Transverse colon (tissue), 3 donors: ENCODE measurements around the gene STEAP1B.

Experiments
- EP300 ChIP-seq: sonication (generic); formaldehyde crosslinking; IDR thresholded peaks from one replicate; pipeline ENCODE4 v1.6.1; 2017; ENCODE audit warnings: antibody characterized with exemption, low read depth
- POLR2A ChIP-seq: fragments of 450-650 bp; IDR thresholded peaks from one replicate; pipeline ENCODE4 v1.6.1; 2016; ENCODE audit warnings: antibody characterized with exemption, mild to moderate bottlenecking, moderate library complexity
- TF ChIP-seq, protein P1 (sequence below), 5 experiments: fragments of 200-600 bp in 3 of 5; fragments of 450-650 bp in 2 of 5; sonication (generic) in 3 of 5; IDR thresholded peaks; 1 replicate in 2 of 5; 2 replicates in 3 of 5; pipeline ENCODE4 v1.5.1; 2016 to 2017; ENCODE audit warnings: antibody characterized with exemption in 5 of 5, inconsistent platforms in 3 of 5, mild to moderate bottlenecking in 2 of 5, moderate library complexity in 1 of 5

DNA sequence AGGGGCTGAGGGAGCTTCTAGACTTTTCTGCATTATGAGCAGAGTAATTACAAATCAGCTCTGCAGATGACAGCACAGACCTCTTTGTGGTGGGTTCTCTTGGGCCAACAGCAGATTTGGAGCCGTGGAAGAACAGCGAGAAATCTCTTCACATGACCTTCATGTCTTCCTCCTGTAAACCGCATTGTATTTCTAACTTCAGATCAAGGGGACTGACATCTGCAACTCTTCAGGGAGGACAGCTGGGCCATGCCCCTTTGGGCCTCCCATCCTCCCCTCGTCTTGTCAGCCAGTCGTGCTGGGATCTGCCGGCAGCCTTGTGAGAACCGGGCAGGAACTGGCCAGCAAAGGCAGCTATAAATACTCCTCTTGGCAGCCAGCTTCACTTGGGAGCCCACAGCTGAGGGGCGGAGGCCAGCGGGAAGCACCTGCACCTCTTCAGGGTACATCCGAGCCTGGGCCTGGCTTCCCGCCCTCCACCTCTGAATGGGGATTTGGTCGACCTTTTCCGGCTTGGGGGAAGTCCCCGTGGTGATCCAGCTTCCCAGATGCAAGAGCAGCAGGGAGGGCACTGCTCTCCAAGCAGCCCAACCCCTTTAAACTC, 54.7 kb downstream of the STEAP1B start:
- TF ChIP-seq, protein P1, sequence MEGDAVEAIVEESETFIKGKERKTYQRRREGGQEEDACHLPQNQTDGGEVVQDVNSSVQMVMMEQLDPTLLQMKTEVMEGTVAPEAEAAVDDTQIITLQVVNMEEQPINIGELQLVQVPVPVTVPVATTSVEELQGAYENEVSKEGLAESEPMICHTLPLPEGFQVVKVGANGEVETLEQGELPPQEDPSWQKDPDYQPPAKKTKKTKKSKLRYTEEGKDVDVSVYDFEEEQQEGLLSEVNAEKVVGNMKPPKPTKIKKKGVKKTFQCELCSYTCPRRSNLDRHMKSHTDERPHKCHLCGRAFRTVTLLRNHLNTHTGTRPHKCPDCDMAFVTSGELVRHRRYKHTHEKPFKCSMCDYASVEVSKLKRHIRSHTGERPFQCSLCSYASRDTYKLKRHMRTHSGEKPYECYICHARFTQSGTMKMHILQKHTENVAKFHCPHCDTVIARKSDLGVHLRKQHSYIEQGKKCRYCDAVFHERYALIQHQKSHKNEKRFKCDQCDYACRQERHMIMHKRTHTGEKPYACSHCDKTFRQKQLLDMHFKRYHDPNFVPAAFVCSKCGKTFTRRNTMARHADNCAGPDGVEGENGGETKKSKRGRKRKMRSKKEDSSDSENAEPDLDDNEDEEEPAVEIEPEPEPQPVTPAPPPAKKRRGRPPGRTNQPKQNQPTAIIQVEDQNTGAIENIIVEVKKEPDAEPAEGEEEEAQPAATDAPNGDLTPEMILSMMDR (IDR thresholded peaks at IDR 0.05): no peak
- TF ChIP-seq POLR2A (no peak), EP300 (no peak)
